GM12873 (cell line): ENCODE data around the gene DUOX2.

Experiments
- TF ChIP-seq, protein P1 (sequence below): IDR thresholded peaks from 2 replicates; pipeline ENCODE4 v1.5.1; 2012; ENCODE audit warnings: low read depth, mild to moderate bottlenecking, moderate library complexity, low read length, control low read depth; ENCODE audit not compliant: insufficient read depth; ENCODE audit errors: missing control alignments

The DUOX2 gene

DNA sequence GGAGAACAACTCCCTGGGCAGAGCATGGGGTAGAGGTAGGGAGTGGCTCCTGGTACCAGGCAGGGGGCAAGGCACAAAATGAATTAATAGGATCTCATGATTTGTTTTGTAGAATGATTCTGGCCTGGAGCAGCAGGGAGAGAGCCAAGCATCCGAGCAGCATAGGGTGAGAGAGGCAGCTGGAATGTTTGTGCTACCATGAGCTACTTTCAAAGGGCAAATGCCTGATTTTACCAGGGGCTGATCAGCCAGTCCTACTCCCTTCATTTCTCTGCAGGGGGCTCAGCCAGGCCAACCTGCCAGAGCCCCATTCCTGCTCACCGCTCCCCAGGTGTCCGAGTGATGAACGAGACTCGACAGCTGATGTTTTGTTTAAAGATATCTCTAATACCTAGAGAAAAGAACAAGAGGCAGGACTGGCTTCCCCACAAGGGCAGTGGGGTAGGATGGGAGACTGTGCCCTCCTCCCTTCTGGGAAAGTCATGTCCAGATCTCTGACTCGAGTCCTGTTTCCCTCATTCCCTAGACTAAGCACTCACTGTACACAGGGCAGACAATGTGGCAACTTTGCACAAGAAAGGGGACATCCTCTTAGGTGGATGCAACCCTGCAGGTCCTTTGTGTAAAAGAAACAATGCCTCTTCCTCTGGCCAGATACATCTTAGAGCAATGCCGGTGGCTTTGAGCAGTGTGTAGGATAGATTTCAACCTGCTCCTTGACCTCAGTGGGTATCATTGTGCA is 12.9 kb downstream of the DUOX2 start:
- TF ChIP-seq, protein P1, sequence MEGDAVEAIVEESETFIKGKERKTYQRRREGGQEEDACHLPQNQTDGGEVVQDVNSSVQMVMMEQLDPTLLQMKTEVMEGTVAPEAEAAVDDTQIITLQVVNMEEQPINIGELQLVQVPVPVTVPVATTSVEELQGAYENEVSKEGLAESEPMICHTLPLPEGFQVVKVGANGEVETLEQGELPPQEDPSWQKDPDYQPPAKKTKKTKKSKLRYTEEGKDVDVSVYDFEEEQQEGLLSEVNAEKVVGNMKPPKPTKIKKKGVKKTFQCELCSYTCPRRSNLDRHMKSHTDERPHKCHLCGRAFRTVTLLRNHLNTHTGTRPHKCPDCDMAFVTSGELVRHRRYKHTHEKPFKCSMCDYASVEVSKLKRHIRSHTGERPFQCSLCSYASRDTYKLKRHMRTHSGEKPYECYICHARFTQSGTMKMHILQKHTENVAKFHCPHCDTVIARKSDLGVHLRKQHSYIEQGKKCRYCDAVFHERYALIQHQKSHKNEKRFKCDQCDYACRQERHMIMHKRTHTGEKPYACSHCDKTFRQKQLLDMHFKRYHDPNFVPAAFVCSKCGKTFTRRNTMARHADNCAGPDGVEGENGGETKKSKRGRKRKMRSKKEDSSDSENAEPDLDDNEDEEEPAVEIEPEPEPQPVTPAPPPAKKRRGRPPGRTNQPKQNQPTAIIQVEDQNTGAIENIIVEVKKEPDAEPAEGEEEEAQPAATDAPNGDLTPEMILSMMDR: no peak

DNA sequence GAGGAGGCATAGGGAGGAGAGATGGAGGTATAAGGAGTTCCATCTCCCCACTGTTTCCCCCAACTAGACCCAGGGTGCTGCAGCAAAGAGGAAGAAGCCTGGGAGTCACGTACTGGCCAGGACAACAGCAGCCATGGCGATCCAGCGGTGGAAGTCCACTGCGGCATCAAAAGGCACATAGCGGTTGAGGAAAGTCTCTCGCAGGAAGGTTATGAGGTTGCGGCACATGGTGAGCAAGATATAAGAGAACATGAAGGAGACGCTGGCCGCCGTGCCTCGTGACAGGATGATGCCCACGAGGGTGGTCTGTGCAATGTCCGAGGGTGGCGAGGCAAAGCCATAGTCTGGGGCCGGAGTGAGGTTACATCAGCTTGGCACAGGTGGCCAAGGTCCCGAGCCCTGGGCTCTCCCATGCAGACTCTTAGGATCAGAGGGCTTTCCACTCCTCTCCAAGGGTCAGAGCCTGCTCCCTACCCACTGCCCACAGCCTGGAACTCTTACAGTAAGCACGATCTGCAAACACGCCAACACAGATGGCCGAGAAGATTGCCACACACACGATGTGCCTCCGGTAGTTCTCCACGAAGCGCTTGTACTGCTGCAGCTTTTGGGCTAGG is 14.3 kb downstream of the DUOX2 start:
- TF ChIP-seq, protein P1: no peak

- TF ChIP-seq, protein P1: no peak
Observed at GRCh38 chr15:45097466-45097865, 16.5 kb downstream of the DUOX2 start.

GRCh38 chr15:45095661-45096060 is 18.3 kb downstream of the DUOX2 start:
- TF ChIP-seq, protein P1: no peak

- TF ChIP-seq, protein P1: no peak
Observed at GRCh38 chr15:45094358-45094730, 19.6 kb downstream of the DUOX2 start.

DNA sequence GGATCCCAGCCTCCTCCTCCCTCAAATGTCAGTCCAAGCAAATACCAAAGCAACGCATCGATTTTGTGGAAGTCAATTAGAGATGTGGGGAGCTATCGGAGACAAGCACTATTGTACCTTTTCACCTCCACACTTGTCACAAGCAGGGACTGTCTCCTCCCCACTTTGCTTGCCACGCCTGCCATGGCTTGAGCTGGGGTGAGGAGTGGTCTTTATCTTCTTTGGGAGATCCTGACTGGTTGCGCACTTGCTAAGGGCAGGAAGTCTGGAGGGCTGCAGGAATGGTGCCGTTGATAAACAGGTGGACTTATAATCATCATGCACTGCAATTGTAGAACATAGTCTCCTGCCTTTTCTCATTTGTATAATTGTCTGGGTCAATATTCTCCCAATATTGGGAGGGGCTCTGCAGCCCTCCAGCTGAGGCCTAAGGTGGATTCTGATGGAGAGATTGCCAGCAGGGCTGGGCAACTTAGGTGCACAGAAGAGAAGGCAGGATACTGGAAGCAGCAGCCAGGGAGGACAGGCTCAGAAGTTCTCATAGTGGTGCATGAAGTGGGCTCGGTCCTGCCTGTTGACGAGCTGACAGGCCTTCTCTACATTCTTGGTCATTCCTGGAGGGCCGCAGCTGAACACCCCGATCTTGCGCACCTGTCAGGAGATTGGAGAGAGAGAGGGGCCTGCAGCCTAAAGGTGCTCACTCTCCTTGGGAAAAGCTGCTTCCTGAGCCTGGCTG is 20.2 kb downstream of the DUOX2 start:
- TF ChIP-seq, protein P1: no peak

- TF ChIP-seq, protein P1: no peak
Observed at GRCh38 chr15:45093013-45093412, 21.0 kb downstream of the DUOX2 start.
